Testis (tissue), 3 donors: Measurements from ENCODE around the gene LONRF2. TPM values are rescaled to one million over a fixed set of nuclear protein-coding genes. Genes with fewer than 3 reads are reported as not detected.
A peak's percentile ranks its signal among the peaks of the same experiment; 100 is the strongest.

Experiments used
- DNase-seq: peaks from one replicate; pipeline ENCODE4 v3.0.0-alpha.2; 2019
- H3K27ac ChIP-seq, 2 donors: fragments of 200-600 bp; sonication (generic); one replicate each; pipeline ENCODE4 v1.5.1; 2019
- H3K27me3 ChIP-seq: fragments of 200-600 bp; sonication (generic); one replicate; pipeline ENCODE4 v1.5.1; 2019
- H3K36me3 ChIP-seq: fragments of 200-600 bp; sonication (generic); one replicate; pipeline ENCODE4 v1.5.1; 2017; ENCODE audit warnings: low read depth; ENCODE audit errors: missing control alignments
- H3K4me1 ChIP-seq: fragments of 200-600 bp; sonication (generic); one replicate; pipeline ENCODE4 v1.5.1; 2019
- H3K4me3 ChIP-seq, 2 donors: fragments of 200-600 bp; sonication (generic); one replicate each; pipeline ENCODE4 v1.5.1; 2017 to 2019
- H3K9me3 ChIP-seq: fragments of 200-600 bp; sonication (generic); one replicate; pipeline ENCODE4 v1.5.1; 2017
- CTCF ChIP-seq, 3 experiments: fragments of 450-650 bp in 2 of 3; fragments of 200-600 bp in 1 of 3; sonication (generic) in 1 of 3; IDR thresholded peaks; one replicate each; pipeline ENCODE4 v1.5.1; 2016 to 2019; ENCODE audit warnings: antibody characterized with exemption in 3 of 3, mild to moderate bottlenecking in 2 of 3, moderate library complexity in 1 of 3
- POLR2A ChIP-seq: fragments of 450-650 bp; IDR thresholded peaks from one replicate; pipeline ENCODE4 v1.6.1; 2017; ENCODE audit warnings: antibody characterized with exemption, mild to moderate bottlenecking, moderate library complexity
- WGBS, 2 donors: methylation state at CpG; one replicate each; pipeline ENCODE4 v1.1.5; 2018; 5-methylcytosine and 5-hydroxymethylcytosine counted together
- intact Hi-C: fragments of 100-400 bp; cut with DNase I; formaldehyde crosslinking; loops from one replicate; pipeline ENCODE4 v1.15.1; 2023; ENCODE audit warnings: low total_unique reads
- polyA plus RNA-seq: library from polyadenylated mRNA; stranded (reverse); fragments of 350-450 nt; fragmentation: Illumina TruSeq; extraction: RNeasy Lipid Tissue Mini Kit (QIAGEN cat#74804); gene quantifications from one replicate; pipeline ENCODE4 v1.2.3, GENCODE V29; 2014; ENCODE audit warnings: low read depth, low replicate concordance; ENCODE audit not compliant: insufficient read depth
- total RNA-seq, 2 donors: library from RNA; depleted of rRNA; stranded (reverse); fragments of >200 nt; gene quantifications; one replicate each; pipeline ENCODE4 v1.2.3, GENCODE V29; 2016

LONRF2 gene
- total and polyA plus RNA-seq, 3 donors from 2014 or later, result 6.5 to 17.7 (median 16.1) TPM

- intact Hi-C loops, result no loop called here
- Histone ChIP-seq H3K27ac (no peak overlapping the region), H3K36me3 (no peaks in the 10 kb centered on the region), H3K4me1 (no peaks in the 10 kb centered on the region), H3K27me3 (no peaks in the 10 kb centered on the region), H3K4me3 (no peak overlapping the region), H3K9me3 (no peaks in the 10 kb centered on the region)
- WGBS, 2 donors, result 68 to 76% methylated on average over 6 of the region's 6 CpGs
- no peak for DNase-seq
- TF ChIP-seq POLR2A, result no peak
- no peak for TF ChIP-seq CTCF (IDR thresholded peaks at IDR 0.05)
Measured at GRCh38 chr2:100274076-100274475, 48.2 kb downstream of the LONRF2 start.

- Histone ChIP-seq H3K9me3 (no peaks in the 10 kb centered on the region), H3K27me3 (no peaks in the 10 kb centered on the region), H3K4me3 (no peak overlapping the region), H3K4me1 (no peaks in the 10 kb centered on the region), H3K27ac (peak overlapping the region; percentile 10 to 84), H3K36me3 (no peaks in the 10 kb centered on the region)
- intact Hi-C loops, result no loop called here
- WGBS, 2 donors, result 91% methylated on average over 1 of the region's 1 CpG
- DNase-seq, result no peak
- TF ChIP-seq CTCF (IDR thresholded peaks at IDR 0.05) (no peak), POLR2A (no peak)
Measured at GRCh38 chr2:100273387-100273786, 48.9 kb downstream of the LONRF2 start.

GRCh38 chr2:100272841-100273329 lies 49.4 kb downstream of the LONRF2 start:
- TF ChIP-seq POLR2A (no peak), CTCF (IDR thresholded peaks at IDR 0.05) (no peak)
- Histone ChIP-seq H3K27me3 (no peaks in the 10 kb centered on the region), H3K27ac (peak overlapping the region; percentile 10 to 84), H3K4me3 (no peak overlapping the region), H3K9me3 (no peaks in the 10 kb centered on the region), H3K4me1 (no peaks in the 10 kb centered on the region), H3K36me3 (no peaks in the 10 kb centered on the region)
- DNase-seq, result peak; percentile 63
- intact Hi-C loops, result no loop called here
- whole genome bisulfite sequencing, 2 donors, result 41 to 56% methylated on average over 10 of the region's 10 CpGs

- DNase-seq, result no peak
- Histone ChIP-seq H3K36me3 (no peaks in the 10 kb centered on the region), H3K27me3 (no peaks in the 10 kb centered on the region), H3K27ac (no peak overlapping the region), H3K4me1 (no peaks in the 10 kb centered on the region), H3K9me3 (no peaks in the 10 kb centered on the region), H3K4me3 (no peak overlapping the region)
- WGBS, 2 donors, result 94 to 98% methylated on average over 5 of the region's 5 CpGs
- TF ChIP-seq POLR2A (no peak), CTCF (IDR thresholded peaks at IDR 0.05) (no peak)
- intact Hi-C loops, result no loop called here
Measured at GRCh38 chr2:100271210-100271609, 51.1 kb downstream of the LONRF2 start.

GRCh38 chr2:100270381-100271146 lies 51.7 kb downstream of the LONRF2 start:
- Histone ChIP-seq H3K36me3 (no peaks in the 10 kb centered on the region), H3K4me3 (no peak overlapping the region), H3K27me3 (no peaks in the 10 kb centered on the region), H3K4me1 (no peaks in the 10 kb centered on the region), H3K9me3 (no peaks in the 10 kb centered on the region), H3K27ac (no peak overlapping the region)
- TF ChIP-seq POLR2A (no peak), CTCF (IDR thresholded peaks at IDR 0.05) (no peak)
- WGBS, 2 donors, result 75 to 90% methylated on average over 9 of the region's 9 CpGs
- intact Hi-C loops, result no loop called here
- no peak for DNase-seq
